Nucleus accumbens (tissue), 56 donors: ENCODE data around the gene KDM2A.

Experiments used
- DNase-seq, 56 donors: peaks; one replicate each; lab custom pipeline; 2025; lab: John Stamatoyannopoulos, UW

The KDM2A gene

DNA sequence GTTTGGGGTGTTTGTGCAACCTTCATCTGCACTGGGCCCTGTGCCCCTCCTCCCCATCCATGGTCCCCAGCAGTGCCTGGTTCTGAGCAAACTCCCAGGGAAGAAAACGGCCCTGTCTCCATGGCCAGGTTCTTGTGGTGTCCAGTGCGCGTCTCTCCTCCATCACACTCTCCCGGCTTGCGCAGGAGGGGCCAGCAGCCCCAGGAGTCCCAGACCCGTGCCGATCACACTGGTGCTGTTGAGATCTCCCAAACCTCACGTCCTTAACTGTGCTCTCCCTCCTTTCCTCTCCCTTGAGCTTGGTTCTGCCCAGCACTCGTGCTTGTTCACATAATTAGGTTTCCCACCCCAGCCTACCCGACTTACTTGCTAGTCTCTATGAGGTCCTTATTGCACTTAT is 136.3 kb downstream of the KDM2A start:
- no peak for DNase-seq

DNA sequence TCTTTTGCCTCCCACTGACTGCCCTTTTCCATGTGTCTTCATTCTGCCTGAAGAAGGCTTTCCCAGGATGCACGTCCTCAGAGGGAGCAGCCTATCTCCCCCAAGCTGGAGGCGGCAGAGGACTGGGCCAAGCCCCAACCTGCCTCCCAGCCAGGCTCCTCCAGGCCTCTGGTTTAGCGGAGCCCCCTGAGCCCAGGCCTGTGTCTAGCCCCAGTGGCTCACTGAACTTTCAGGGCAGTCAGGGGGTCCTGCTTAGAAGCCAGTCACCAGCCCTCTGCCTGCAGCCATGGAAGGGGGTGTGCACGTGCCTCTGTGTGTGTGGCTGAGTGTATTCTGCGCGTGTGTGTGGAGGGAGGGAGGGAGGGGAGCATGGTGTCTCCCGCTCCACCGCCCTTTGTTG is 136.8 kb downstream of the KDM2A start:
- no peak for DNase-seq

DNA sequence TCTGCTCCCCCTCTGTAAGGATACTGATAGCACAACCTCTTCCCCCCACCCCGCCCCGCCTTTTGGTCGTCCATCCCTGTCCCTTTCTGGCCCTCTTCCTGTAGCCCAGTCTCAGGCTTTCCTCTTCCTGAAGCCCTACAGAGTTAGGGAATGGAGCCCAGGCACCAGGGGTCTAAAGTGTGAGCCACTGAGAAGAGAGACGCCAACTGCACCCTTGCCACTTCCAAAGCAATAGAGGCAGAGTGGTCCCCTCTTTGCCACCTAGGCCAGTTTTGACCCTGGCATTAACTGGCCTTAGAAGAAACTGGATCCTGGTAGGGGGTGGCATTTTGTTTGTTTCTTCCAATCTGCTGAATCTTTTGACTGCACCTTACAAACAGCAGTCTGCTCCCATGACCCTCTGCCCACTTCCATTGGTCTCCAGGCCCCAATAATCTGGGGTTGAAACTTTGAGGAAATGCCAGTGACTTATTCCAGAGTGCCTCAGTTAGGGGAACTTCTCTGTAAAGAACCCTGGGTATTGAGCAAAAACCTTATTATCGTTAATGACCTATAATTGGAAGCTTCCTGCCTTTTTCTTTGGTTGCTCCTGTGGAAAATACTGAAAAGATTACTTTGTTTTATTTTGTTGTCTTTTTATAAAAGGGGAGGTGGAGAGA is 137.5 kb downstream of the KDM2A start:
- no peak for DNase-seq

DNA sequence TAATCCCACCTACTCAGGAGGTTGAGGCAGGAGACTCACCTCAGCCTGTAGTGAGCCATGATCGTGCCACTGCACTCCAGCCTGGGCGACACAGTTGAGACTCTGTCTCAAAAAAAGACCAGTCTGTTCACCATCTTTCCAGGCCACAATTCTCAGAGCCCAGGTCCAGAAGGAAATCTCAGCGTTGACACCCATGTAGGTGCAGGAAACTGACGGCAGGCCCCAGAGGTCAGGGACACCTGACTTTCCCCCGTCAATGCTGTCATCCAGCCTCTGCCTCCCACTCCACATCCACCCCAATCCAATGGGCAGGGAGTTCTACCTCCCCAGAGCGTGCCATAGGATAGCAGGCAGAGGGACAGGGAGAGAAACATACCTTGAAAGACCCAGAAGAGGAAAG is 141.3 kb downstream of the KDM2A start:
- DNase-seq: no peak

DNA sequence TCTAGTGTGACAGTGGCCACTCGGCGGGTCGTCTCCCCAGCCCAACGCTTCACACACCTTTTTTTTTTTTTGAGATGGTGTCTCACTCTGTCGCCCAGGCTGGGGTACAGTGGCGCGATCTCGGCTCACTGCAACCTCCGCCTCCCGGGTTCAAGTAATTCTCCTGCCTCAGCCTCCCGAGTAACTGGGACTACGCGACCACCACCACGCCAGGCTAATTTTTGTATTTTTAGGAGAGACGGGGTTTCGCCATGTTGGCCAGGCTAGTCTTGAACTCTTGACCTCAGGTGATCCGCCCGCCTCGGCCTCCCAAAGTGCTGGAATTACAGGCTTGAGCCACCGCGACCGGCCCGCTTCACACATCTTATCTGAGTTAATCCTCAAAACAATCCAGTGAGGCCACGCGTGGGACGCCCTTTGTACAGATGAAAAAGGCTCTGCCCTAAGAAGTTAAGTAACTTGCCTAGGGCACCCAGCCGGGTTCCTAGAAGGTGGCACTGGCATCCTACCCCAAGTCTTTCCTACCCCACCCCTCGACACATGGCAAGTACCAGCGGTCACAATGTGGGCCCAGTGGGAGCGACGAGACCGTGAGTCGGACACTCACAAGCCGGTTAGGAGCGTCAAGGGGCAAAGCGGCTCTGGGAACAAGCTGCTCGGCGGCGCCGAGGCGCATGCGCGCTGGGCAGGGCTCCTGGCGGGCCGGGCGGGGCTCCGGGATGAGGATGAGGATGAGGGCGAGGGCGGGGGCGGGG is 142.0 kb downstream of the KDM2A start:
- DNase-seq: peak in 44 of 56 donors; percentile 20 to 77 (median 45)

DNA sequence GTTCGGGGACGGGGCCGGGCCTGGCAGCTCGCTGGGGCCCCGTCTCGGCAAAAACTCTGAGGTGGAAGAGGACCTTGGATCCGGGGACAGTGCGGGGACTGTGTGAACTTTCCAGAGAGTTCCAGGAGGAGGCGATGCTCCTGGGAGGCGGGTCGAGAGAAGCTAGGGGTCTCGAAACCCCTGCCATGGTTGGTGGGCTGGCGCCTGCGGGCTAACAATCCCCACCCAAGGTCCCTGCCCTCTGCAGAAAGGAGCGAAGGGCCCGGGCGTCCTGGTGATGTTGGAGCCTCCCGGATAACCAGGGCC is 142.5 kb downstream of the KDM2A start:
- DNase-seq: no peak

DNA sequence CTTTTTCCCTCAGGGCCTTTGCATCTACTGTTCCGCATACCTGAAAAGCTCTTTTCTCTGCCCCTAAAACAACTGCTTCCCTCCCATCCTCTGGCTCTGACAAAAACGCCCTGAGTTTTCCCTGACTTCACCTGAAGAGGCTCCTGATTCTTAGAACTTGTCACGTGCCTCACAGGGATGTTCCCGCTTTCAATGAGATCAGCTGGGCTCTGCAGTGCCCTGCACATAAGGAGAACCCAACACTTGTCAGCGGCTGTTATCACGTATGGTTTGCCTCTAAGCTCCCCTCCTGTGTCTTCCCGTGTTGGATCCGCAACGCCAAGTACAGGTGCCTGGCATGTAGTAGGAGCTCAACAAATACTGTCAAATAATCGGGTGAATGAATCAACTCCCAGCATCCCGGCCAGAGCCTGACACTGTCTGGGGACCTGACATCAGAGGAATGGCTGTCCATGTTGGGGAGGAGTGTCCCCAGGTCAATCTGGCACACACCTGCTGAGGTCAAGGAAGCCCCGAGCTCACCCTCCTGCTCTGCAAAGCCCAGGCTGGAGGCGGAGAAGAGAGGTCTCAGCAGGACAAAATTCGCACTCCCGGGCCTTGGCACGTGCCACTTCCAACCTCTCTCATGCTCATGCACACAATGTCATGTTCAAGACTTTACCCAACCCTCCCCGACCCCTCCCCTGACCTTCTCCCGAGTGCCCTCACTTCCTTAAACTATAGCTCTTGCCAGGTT is 143.1 kb downstream of the KDM2A start:
- no peak for DNase-seq

DNA sequence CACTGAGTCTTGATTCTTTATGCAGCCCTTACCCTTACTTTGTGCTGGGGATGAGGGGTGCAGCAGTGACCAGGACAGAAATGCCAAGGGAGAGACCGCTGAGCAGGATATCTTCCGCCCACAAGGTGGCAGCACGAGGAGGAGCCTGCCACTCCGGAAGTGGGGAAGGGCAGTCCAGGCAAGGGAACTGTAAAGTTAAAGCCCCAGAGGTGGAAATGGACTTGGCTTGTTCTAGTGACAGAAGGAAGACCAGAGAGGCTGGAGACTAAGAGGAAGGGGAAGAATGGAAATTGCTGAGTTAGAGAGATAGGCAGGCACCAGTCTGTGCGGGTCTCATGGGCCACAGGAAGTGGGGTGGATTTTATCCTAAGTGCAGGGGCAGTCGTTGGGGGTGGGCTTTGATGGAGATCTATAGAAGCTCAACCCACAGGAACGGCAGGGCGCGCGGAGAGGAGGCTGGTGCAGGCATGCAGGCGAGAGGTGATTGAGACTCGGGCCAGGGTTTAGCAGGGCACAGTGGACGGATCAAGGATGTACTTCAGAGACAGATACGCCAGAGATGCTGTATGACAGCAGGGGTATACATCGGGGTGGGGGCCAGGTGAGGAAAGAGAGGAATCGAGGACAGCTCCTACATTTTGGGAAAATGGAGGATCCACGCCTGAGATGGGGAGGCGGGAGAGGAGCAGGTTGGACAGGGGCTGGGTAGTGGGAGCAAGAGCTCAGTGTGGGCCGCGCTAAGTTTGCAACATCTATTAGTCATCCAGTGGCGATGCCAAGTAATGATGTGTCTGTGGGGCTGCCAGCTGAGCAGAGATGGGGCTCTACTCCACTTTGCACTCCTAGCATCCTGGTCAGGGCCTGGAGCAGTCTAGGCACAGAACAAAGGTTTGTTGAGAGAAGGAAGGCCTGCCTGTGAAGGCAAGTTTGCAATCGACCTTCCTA is 143.9 kb downstream of the KDM2A start:
- DNase-seq: peak in 49 of 56 donors; percentile 17 to 86 (median 54)

DNA sequence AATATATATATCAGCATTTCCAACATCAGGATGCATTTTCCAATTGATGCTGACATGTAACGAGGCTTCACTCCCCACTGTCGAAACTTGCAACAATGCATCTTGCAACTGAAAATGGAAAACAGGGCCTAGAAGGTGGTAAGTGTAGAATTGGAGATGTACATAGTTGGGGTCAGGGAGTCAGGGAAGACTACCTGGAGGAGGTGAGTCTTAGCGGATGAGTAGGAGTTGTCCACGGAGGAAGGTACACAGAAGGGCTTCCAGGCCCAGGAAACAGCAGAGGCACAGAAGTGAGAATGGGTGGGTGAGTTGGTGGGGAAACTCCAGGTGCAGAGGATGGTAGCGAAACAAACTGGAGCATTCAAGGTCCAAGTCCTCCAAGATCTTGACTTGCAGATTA is 145.2 kb downstream of the KDM2A start:
- DNase-seq: no peak

DNA sequence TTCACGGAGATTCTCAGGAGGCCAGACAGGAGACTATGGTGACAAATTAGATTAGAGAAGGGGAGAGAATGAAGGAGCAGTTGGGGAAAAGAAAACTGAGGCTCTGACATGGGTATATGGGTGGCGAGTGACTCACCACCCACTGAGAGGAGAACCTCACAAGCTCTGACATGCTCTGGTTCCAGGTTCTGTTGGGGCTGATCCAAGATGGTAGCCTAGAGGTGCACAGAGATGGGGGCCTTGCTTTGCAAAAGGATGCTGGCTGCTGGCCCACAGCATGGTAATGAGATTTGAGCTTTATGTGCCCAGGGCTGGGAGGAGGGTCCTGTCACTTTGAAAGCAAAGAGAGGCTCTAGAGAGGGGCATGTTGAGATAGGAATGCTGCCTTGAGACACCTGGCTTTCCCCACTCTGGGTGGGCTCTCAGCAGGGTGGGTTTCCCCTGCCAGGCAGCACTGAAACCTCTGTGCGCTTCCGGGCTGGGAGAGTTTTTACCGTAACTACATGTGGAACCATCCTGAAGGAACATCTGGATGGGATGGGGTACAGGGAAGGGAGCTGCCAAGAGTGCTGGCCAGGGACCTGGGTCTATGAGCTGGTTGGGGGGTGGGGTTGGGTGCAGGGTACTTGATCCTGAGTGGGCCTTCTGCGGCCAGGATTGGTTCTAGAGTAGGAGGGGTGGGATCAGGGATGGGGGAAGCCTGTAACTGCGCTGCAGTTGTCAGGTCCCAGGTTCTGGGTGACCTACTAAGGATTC is 146.0 kb downstream of the KDM2A start:
- DNase-seq: no peak

DNA sequence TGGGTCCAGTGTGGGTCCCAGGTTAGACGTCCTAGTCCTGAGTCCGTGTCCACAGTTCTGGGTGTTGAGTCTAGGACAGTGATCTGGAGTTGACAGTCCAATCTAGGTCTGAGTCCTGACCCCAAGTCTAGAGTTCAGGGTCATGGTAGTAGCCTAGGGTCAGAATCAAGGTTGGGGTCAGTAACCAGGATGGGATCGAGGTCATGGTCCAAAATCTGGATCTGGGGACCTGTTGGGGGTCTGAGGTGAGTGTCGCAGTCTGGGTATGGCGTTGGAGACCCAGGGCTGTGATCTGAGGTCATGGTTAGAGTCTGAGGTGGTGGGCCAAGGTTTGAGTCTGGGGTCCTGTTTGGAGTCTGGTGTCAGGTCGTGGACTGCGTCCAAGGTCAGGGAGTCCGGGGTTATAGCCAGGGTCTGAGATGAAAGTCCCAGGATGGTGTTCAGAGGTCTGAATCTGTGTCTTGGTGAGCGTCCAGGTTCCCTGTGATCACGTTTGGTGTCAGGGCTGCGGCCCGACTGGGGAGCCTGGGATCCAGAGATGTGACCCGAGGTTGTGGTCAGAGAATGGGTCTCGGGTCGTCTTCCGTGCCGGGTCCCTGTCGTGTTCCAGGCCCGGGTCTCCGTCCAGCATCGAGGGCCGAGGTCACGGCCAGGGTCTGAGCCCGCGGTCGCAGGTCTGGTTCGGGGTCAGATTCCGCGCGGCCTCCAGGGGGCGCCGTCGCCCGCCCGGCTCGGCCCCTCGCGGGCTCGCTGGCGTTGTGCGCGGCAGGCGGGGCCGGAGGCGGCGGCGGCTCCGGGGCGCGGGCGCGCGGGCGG is 146.8 kb downstream of the KDM2A start:
- DNase-seq: peak in 45 of 56 donors; percentile 27 to 85 (median 55)

DNA sequence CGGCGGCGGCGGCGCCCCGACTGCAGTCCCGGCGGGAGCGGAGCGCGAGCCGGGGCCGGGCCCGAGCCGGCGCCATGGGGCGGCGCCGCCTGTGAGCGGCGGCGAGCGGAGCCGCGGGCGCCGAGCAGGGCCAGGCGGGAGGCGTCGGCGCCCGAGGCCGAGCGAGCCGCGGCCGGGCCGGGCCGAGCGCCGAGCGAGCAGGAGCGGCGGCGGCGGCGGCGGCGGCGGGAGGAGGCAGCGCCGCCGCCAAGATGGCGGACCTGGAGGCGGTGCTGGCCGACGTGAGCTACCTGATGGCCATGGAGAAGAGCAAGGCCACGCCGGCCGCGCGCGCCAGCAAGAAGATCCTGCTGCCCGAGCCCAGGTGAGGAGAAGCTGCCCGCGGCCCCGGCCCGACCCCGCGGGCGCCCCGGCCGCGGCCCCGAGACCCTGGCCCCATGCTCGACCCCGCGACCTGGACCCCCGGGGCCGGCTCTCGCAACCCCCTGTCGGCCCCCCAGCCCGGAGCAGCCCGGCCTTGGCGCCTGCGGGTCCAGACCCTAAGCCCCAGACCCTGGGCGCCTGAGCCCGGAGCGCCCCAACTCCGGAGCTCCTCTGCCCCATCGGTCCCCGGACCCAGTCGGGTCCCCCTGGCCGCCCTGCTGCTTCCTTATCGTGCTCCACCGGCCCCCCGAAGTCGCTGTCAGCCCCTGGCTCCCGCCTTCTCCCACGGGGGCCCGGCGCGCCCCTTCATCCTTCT is 147.6 kb downstream of the KDM2A start, which contains the start of gene GRK2:
Gene GRK2 (plus strand): TSS at position 25 of the 739 bp plus-strand sequence. CDS start 227 bp downstream, at position 252.
- peak in 1 of 56 donors; percentile 8 for DNase-seq

DNA sequence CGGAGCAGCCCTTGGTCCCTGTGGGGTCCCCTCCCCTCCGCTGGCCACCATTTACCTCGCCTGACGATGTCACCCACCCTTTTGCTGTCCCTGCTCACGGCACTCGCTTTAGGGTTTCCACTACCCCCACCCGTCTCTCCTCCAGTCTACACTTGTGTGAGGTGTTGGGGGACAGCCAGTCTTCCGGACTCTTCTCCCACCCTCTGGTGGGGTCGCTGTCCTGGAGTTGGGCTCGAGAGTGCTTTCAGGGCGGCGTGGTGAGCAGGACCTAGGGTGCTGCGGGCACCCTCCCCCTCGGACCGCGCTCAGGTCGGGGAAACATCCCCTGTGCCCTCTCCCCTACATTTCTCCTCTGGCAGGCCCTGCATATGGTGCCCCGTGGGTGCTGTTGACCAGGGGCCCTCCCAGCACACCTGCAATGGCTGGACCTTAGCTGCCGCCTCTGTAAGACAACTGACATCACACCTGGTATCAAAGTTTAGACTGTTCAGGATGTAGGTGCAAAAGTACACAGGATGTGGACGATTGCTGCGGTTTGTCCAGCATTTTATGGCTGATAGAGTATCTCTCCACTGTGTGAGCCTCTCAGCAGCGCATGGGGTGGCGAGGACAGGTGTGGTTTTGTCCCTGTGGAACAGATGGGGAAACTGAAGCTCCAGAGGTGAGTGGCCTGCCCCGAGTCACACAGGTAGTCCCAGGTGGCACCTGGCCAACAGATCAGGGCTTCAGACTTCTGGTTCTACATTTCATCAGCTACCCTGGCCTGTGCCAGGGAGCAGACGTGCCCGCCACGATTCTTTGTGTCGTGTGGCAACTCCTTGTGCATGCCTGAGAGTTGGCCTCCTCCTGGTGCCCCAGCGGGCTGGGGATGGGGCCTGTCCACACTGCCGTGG is 148.4 kb downstream of the KDM2A start:
- DNase-seq: peak in 2 of 56 donors; percentile 10 to 26

DNA sequence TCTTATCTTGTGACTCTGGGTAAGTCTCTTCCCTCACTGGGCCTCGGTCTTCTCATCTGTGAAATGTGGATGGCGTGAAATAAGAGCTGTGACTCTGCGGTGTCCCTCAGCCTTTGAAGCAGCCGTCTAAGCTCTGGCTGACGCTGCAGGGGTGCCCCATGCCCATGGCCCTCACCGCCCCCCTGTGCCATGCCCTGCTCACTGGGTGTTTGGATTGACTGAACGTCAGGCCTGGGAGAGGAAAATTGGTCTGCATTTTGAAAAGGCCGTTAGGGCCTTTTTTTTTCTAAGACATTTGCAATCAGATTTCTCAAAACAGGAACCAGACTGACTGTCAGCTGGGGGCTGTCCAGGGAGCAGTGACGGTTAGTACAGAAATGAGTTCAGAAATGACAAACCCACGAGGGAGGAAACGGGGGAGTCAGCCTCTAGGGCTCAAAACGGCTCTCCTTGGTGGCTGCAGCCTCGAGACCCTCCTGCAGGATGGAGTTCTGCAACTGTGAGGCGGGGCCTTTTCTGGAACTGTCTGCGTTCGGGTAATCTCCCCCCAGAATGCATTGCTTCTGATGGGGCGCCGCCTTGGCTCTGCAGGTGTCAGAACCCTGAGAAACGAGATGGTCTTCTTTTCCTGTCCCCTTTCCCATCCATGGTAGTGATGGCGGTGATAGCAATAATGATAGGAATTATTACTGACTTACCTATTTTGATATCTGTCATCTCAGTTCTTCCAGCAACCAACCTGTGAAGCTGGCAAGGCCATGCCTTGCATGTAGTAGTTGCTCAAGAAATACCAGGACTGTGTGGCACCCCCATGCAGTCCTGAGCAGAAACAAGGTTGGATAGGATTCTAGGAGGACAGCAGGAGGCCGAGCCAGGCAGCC is 149.3 kb downstream of the KDM2A start:
- DNase-seq: peak in 1 of 56 donors; percentile 27

DNA sequence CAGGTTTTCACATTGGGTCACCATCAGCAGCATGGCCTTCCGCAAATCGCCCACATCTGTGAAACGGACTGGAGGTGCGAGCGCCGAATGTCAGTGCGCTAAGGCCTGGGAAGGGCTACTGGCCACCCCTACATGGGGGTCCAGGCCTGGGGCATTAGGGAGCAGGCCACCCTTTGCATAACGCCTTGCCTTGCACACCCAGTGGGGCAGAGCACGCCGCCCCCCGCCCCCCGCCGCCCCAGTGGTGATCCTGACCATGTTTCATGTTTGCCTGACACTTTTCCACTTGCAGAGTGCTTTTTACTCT is 149.9 kb downstream of the KDM2A start:
- DNase-seq: no peak
